Chondrocyte (in vitro differentiated cells): ENCODE measurements around the gene EBPL. TPM values are rescaled to one million over a fixed set of nuclear protein-coding genes. Genes with fewer than 3 reads are reported as not detected.

Experiments
- DNase-seq: peaks from one replicate; pipeline ENCODE4 v3.0.0; 2021; ENCODE audit warnings: mixed read lengths, low spot score
- H3K27ac Mint-ChIP-seq: one replicate; pipeline ENCODE4 v1.8.0; 2021; ENCODE audit warnings: mild to moderate bottlenecking, moderate library complexity, mixed read lengths; ENCODE audit not compliant: unreplicated experiment
- H3K27me3 Mint-ChIP-seq: 2 replicates; pipeline ENCODE4 v1.8.0; 2021; ENCODE audit warnings: low read depth, mixed read lengths
- H3K36me3 Mint-ChIP-seq: 2 replicates; pipeline ENCODE4 v1.8.0; 2021; ENCODE audit warnings: low read depth, mixed read lengths
- H3K4me1 Mint-ChIP-seq: 2 replicates; pipeline ENCODE4 v1.8.0; 2021; ENCODE audit warnings: low read depth, mild to moderate bottlenecking, mixed read lengths
- H3K4me3 Mint-ChIP-seq: one replicate; pipeline ENCODE4 v1.8.0; 2021; ENCODE audit warnings: mild to moderate bottlenecking, moderate library complexity, mixed read lengths; ENCODE audit not compliant: unreplicated experiment
- H3K9me3 Mint-ChIP-seq: 2 replicates; pipeline ENCODE4 v1.8.0; 2021; ENCODE audit warnings: low read depth, mixed read lengths
- CTCF ChIP-seq: fragments of 200-600 bp; sonication (generic); IDR thresholded peaks from 2 replicates; pipeline ENCODE4 v1.5.0; 2021; ENCODE audit warnings: antibody characterized with exemption, mild to moderate bottlenecking, moderate library complexity
- long read RNA-seq: library from polyadenylated mRNA; stranded (forward); transcript quantifications from one replicate; pipeline ENCODE4 v2.0.0, GENCODE V29; 2021
- total RNA-seq: library from RNA; stranded (reverse); gene quantifications from 3 replicates; pipeline ENCODE4 v1.2.1, GENCODE V29; 2021

Gene EBPL
- total RNA-seq = 22.9 to 27.3 TPM (median 23.8 TPM) in 3 replicates
- long read RNA-seq, transcript EBPL-201 (4 exons, 914 nt) = major isoform, 16 of 28 reads
- long read RNA-seq, transcript EBPL-206 (3 exons, 810 nt) = minor isoform, 9 of 28 reads
- long read RNA-seq, partial matches to known transcripts = 1 of 28 reads
- long read RNA-seq, other reads (novel, unspliced or antisense) = 0 of 28 reads

GRCh38 chr13:49690995-49691784 is at the start of gene EBPL:
Gene EBPL, minus strand, starts transcription at chr13:49691486. Its CDS starts 62 bp downstream, at chr13:49691424.
- DNase-seq = peak; percentile 97
- Mint-ChIP-seq H3K9me3 (no peaks in the 10 kb centered on the region), H3K36me3 (peaks cover 6% of the 10 kb centered on the region), H3K4me3 (peak within 1 kb of the TSS; percentile 77), H3K4me1 (peaks cover 36% of the 10 kb centered on the region), H3K27ac (peak within 1 kb of the TSS; percentile 85), H3K27me3 (no peaks in the 10 kb centered on the region)
- no peak for TF ChIP-seq CTCF

- H3K9me3 Mint-ChIP-seq = no peaks in the 10 kb centered on the region
- DNase-seq = no peak
- no peak overlapping the region for H3K27ac Mint-ChIP-seq
- no peaks in the 10 kb centered on the region for H3K4me1 Mint-ChIP-seq
- no peaks in the 10 kb centered on the region for H3K27me3 Mint-ChIP-seq
- peaks cover 11% of the 10 kb centered on the region for H3K36me3 Mint-ChIP-seq
- no peak for TF ChIP-seq CTCF
- no peak overlapping the region for H3K4me3 Mint-ChIP-seq
These were observed 49.6 kb upstream of the EBPL start for GRCh38 chr13:49740870-49741269.

GRCh38 chr13:49739498-49740187 is 48.4 kb upstream of the EBPL start:
- TF ChIP-seq CTCF = no peak
- no peak overlapping the region for H3K4me3 Mint-ChIP-seq
- H3K9me3 Mint-ChIP-seq = no peaks in the 10 kb centered on the region
- no peaks in the 10 kb centered on the region for H3K27me3 Mint-ChIP-seq
- no peak for DNase-seq
- no peak overlapping the region for H3K27ac Mint-ChIP-seq
- no peaks in the 10 kb centered on the region for H3K4me1 Mint-ChIP-seq
- peaks cover 8% of the 10 kb centered on the region for H3K36me3 Mint-ChIP-seq

GRCh38 chr13:49733181-49733951 is 42.1 kb upstream of the EBPL start:
- no peak for TF ChIP-seq CTCF
- no peak for DNase-seq
- no peaks in the 10 kb centered on the region for H3K9me3 Mint-ChIP-seq
- no peak overlapping the region for H3K4me3 Mint-ChIP-seq
- H3K27ac Mint-ChIP-seq = peak overlapping the region; percentile 41
- H3K27me3 Mint-ChIP-seq = no peaks in the 10 kb centered on the region
- peaks cover 20% of the 10 kb centered on the region for H3K4me1 Mint-ChIP-seq
- peaks cover 5% of the 10 kb centered on the region for H3K36me3 Mint-ChIP-seq

- Mint-ChIP-seq H3K4me1 (peaks cover 20% of the 10 kb centered on the region), H3K36me3 (peaks cover 13% of the 10 kb centered on the region), H3K4me3 (no peak overlapping the region), H3K27me3 (no peaks in the 10 kb centered on the region), H3K9me3 (no peaks in the 10 kb centered on the region), H3K27ac (peak overlapping the region; percentile 82)
- no peak for DNase-seq
- TF ChIP-seq CTCF = no peak
These were observed 40.5 kb upstream of the EBPL start for GRCh38 chr13:49731766-49732165.
